Activated CD4-positive, CD25-positive, alpha-beta regulatory T cell treated with anti-CD3 and anti-CD28 coated beads, Interleukin-2, amount 50 U/mL, for 16 hours (primary cell): ENCODE results near the gene MKS1.

Experiments
- DNase-seq: peaks from one replicate; pipeline ENCODE4 v3.0.0-alpha.2; 2020; ENCODE audit warnings: low read depth, low spot score

The MKS1 gene

GRCh38 chr17:58204796-58205195 lies 14.3 kb downstream of the MKS1 start:
- no peak for DNase-seq

DNA sequence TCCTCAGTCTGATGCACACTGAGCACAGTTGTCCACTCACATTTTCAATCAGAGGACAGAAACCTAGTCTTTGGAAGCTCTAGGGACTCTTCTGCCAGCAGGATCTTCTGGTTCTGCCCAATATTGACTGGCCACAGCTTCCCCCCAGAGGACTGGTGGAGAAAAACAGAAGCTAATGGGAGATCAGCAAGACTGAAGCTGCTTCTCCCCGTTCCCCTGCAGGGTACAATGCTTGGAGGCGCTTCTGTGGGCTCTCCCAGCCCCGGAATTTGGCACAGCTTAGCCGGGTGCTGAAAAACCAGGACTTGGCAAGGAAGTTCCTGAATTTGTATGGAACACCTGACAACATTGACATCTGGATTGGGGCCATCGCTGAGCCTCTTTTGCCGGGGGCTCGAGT lies 16.2 kb downstream of the MKS1 start:
- no peak for DNase-seq

DNA sequence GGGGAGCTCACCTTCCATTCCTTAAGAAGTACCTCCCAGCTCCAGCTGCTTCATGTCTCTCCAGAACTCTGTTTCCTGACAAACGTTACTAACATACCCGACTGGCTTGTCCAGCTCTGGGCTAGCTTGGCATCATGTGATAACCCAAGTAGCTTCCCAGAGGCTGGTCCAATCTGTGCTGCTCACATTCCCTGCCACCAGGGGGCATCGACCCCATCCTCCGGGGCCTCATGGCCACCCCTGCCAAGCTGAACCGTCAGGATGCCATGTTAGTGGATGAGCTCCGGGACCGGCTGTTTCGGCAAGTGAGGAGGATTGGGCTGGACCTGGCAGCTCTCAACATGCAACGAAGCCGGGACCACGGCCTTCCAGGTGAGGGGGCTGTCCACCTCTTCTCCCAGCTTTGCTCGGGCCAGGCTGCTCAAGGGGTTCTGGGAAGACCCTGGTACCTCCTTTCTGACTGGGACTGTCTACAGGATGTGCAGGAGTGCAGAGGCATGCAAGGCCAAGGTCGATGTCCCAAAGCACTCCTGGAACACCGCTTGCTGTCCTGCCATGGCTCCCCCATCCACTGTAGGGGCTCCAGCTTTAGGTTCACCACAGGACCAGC lies 18.9 kb downstream of the MKS1 start:
- peak; percentile 14 for DNase-seq

DNA sequence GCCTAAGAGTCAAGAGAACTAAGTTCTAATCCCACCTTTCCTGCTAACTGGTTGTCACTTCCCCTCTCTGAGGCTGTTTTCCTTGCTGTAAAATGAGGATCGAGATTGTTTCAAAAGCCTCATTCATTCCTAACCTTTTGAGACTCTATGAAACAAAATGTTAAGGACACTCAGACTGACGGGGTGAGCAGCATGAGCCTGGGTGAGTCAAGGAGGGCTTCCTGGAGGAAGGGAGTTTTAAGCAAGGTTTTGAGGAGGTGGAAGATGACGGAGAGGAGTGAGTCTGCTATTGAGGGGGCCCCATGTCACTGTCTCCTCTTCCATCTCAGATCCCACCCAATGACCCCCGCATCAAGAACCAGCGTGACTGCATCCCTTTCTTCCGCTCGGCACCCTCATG lies 22.4 kb downstream of the MKS1 start:
- no peak for DNase-seq

DNA sequence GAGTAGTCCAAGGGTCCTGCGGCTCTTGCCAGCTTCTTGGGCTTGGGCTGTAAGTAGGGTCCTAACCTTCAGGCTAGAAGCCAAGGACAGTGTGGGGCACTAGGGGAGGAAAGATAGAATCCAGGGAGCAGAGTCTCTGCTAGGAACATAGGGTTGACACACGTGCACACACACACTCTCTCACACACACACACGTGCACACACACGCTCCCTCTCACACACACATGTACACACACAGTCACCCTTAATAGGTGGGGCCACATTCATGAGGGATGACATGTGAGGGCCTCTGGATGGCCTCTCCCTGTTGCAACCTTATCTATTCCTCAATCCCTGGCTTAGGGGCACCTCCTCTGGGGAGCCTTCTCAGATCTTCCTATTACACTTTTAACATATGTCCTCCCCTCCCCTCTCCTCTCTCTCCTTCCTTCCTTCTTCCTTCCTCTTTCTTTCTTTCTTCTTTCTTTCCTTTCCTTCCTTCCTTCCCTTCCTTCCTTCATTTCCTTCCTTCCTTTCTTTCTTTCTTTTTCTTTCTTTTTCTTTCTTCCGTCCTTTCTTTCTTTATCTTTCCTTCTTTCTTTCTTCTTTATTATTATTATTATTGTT lies 23.4 kb downstream of the MKS1 start:
- DNase-seq: no peak

- DNase-seq: no peak
Observed at GRCh38 chr17:58193641-58194255, 25.3 kb downstream of the MKS1 start.

- DNase-seq: no peak
Observed at GRCh38 chr17:58192612-58193011, 26.4 kb downstream of the MKS1 start, which contains the start of gene EPX. Gene EPX (plus strand): TSS chr17:58192726. CDS start chr17:58192847, 121 bp downstream.

DNA sequence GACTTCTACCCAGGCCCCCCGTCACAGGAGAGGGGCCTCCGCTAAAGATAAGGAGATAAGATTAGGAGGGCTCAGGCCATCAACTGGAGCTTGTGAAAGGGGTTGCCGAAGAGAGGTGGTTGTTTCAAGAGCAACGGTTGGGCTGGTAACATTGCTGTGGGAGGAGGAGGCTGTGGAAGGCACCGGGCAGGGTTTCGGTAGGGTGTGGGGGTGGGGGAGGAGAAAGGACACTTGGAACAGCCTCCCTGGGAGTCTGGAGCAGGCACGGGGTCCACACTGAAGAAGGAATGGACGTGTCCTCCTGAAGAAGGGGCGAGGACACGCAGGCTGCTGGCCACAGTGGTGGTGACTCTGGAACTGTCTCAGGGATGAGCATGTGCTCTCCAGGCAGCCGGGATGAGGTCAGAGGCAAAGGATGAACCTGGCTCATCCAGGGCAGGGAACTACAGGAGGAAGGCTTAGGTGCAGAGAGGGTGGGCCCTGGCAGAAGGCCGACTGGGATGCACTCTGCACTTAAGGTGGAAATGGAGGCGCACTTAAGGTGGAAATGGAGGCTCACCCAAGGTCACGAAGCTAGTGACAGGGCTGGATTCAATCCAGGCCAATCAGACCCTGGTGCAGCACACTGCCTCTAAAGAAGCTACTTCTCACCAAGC lies 27.7 kb downstream of the MKS1 start:
- DNase-seq: no peak

DNA sequence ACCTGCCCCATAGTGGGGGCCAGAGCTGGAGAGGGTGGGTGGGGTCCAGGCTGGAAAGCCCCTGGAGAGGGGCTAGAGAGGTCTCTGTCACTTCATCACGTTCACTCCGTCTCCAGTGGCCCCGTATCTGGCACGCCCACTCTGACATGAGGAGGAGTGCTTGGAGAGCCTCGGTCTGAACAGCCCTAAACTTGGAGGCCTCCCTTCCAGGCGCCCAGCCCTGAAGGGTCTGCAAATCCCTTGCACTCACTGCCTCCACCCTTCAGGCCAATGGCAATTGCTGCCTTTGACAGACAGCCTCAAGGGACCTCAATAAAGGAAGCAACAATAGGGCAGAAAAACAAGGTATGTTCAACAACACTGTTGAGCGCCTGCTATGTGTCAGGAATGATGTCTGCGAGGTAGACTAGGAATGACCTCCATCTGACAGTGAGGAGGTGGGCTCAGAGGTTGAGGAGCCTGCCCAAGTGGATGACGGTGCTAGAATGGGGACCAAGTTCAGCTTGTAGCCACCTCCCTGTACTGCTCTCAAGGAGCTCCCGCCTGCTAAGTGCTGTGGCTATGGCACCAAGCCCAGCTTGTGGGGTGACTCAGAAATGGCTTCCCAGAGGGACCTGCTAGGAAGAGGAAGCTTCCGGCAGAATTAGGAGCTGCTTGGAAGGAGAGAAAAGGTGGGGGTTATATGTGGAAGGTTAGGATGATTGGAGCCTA lies 29.5 kb downstream of the MKS1 start:
- no peak for DNase-seq

DNA sequence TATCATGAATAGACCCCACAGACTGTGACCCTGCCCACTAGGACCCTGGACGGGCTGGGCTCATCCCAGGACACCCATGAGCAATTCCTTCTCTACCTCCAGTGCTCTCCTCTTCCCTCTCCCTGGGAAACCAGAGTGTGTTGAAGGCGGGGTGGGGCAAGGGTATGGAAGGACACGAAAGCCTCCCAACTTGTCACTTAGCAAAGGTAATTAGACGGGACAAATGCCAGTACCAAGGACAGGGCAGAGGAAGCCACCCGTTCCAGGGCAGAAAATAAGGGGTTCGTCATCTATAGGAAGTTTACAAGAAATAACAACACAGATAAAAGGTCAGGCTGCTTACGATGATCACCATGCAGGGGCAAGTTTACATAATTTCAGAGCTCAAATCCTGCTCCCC lies 31.4 kb downstream of the MKS1 start:
- no peak for DNase-seq

DNA sequence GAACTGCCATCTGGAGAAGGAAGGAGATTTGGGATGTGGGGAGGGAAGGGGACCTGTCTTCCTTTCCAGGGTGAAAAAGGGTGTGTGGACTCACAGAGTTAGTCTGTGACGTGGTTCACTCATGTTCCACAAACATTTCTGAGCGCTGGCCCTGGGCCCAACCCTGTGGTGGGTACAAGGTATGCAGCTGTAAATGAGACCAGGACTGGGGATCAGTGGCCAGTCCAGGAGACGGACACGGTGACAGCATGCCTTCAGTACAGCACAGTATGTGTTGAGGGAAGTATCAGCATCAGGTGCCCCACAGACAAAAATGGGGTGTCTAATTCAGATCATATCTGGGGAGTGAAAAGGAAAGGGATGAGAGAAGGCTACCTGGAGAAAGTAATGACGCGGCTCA lies 32.0 kb downstream of the MKS1 start:
- DNase-seq: no peak

DNA sequence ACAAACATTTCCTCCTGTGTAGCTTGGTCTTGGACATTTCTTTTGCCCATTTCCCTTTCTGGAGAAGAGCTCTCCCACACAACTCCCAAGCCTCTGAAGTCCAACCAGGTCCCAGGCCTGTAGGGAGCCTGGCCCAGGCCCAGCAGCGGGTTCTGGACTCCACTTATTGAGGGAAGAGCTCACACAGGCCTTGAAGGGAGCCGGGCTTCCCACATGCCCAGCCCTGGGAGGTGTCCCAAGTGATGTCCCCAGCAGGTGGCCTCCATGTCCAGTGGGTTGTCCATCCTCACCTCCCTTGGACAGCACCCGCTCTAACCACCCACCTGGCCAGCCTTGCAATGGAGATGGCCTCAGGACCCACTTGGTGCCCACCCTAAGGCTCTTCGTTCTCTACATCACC lies 32.5 kb downstream of the MKS1 start:
- DNase-seq: no peak

GRCh38 chr17:58184986-58185761 lies 33.9 kb downstream of the MKS1 start:
- DNase-seq: no peak

DNA sequence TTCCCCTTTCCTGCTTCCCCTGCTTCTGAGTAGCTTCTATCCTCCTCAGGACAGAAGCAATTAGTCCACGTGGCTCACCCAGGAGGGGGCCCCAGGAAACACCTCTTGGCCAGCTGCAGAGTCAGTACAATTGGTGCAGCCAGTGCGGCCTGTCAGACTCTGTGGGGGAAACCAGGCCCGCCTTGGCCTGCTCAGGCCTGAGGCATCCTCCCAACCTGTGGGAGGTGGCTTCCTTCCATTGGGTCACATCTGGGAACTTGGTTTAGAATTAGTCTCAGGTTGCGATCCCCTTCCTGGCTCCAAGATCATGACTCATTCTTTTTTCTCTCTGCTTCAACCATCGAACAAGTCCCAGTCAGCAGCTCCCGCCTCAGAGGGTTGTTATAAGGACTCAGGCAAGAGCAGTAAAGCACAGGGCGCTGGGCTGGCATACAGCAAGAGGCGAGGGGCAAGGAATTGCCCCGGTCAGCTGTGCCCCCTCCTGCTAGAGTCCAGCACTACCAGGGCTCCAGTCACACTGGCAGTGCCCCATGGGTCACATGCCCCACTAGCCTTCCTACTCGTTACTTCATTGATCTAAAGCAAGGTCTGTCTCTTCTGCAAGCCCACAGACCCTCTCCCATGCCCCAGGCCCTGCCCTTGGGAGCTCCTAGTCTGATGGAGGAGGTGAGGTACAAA lies 34.6 kb downstream of the MKS1 start:
- no peak for DNase-seq

GRCh38 chr17:58183514-58183913 lies 35.5 kb downstream of the MKS1 start:
- no peak for DNase-seq

DNA sequence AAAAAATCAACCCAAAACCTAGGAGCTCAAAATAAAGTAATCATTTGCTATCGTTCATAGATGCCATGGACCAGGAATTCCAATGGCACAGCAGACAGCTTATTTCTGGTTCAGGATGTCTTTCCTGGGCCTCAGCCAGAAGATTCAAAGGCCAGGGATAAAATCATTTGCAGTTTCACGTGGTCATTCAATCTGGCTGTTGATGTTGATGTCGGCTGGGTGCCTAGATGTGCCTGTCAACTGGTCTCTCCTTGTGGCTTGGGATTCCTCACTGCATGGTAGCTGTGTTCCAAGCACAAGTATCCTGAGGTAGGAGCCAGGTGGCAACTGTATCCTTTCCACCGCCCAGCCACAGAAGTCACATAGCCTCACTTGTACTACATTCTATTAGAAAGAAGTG lies 37.3 kb downstream of the MKS1 start:
- DNase-seq: no peak

DNA sequence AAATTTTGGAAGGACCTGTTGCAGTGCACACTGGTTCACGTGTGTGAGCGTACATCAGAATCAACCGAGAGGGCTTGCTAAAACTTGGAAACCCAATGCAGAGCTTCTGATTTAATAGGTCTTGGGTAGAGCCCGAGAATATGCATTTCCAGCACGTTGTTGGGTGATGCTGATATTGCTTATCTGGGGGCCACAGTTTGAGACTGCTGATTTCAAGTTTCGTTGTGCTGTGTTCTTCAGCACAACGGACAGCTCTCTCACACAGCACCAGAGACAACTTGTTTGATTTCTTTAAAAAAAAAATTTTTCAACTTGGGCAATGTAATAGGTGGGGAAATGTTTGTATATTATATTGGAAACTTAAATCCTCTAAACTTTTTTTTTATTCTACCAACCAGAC lies 42.9 kb downstream of the MKS1 start:
- DNase-seq: no peak

DNA sequence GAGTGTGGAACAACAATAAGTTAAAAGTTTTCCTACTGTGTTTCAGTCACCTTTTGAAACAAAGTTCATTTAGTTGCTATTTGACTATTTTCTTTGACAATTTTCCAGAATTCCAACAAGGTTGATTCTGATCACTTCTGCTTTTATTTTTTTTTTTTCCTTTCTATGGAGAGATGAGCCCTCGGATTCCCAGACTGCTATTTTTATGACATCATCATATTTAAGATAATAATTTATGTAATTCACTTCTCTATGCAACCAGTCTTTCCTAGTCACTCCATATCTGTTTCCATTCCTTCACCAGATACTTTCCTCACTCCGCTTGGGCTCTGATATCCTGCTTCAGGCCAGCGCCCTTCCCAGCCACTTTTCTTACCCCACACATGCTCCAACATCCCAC lies 44.2 kb downstream of the MKS1 start:
- DNase-seq: no peak

DNA sequence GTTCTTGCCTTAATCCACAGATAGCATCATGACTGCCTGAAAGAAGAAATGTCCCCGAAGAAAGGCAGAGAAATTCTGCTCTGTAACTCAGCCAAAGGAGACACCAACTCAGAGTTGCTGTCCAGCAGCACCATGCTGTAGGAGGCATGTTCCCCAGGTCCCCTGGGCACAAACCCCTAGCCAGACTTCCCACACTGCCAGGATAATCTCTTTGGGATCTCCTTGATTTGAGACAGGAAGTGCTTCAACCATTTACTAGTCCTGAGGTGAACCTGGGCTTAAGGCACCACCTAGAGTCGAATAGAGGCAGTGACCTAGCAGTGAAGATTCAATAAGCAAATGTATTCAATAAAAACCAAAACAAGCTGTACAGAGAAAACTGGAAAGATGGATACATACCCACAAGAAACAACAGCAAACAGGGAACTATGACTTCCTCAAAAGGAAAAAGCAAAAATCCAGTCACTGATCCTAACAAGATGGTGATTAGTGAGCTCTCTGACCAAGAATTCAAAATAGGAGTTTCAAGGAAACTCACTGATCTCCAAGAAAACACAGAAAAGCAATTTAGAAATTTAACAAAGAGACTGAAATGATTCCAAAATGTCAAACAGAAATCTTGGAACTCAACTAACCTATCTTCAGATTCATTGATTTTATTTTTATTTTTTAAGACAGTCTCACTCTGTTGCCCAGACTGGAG lies 46.5 kb downstream of the MKS1 start:
- DNase-seq: peak; percentile 17

DNA sequence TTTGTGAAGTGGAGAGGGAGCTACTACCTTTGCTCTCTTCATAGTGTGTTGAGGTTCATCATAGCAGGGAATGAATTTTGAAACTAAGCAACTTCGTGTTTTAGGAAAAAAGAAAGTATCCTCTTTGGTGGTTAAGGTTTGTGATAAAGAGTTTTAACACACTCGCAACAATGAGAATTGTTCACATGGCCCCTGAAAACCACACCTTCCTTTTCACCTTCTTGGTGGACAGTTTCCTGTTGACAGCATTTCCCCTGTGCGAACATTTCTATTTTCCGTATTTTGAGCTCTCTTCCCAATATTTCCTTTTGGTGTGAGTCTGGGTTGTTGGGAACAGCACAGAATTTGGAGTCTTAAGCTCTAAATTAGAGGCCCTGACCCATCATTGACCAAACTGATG lies 48.4 kb downstream of the MKS1 start:
- DNase-seq: no peak
